ENCODE results near the gene ATXN7L2.

GRCh38 chr1:109498161-109498801 lies 14.6 kb downstream of the ATXN7L2 start:
- no peak for TF ChIP-seq POLR2A (IDR thresholded peaks at IDR 0.05; ENCODE audit: low read length)
- TF ChIP-seq GATA1 (IDR thresholded peaks at IDR 0.05; ENCODE audit: low read depth, low read length): no peak
